ENCODE results near the gene MBD6. TPM values are rescaled to one million over a fixed set of nuclear protein-coding genes. Genes with fewer than 3 reads are reported as not detected.
A peak's percentile ranks its signal among the peaks of the same experiment; 100 is the strongest.

Gene MBD6
- total RNA-seq, 3 donors from 2014 or later, result 12.6 to 26.1 (median 19.7) TPM

GRCh38 chr12:57525615-57526383 is 3.2 kb downstream of the MBD6 start:
- peak overlapping the region in 1 of 3 donors; percentile 93 for H3K4me3 ChIP-seq
- DNase-seq (ENCODE audit: low spot score in 2 of 2), result no peak
- intact Hi-C loops (cut with DNase I; ENCODE audit: low total_unique reads), result no loop called here
- TF ChIP-seq POLR2AphosphoS5 (IDR thresholded peaks at IDR 0.05) (no peak), CTCF (IDR thresholded peaks at IDR 0.05) (no peak), POLR2A (IDR thresholded peaks at IDR 0.05) (no peak)
- no peaks in the 10 kb centered on the region for H3K27me3 ChIP-seq
- H3K4me1 ChIP-seq, result peaks cover 7 to 30% of the 10 kb centered on the region in 2 donors
- H3K36me3 ChIP-seq, result no peaks in the 10 kb centered on the region
- peak overlapping the region in 1 of 2 donors; percentile 6 for H3K27ac ChIP-seq
- H3K9me3 ChIP-seq, result no peaks in the 10 kb centered on the region

- H3K9me3 ChIP-seq, result no peaks in the 10 kb centered on the region
- H3K36me3 ChIP-seq, result no peaks in the 10 kb centered on the region
- no peak overlapping the region for H3K27ac ChIP-seq
- H3K27me3 ChIP-seq, result no peaks in the 10 kb centered on the region
- peaks cover under 1 to 23% of the 10 kb centered on the region in 2 donors for H3K4me1 ChIP-seq
- DNase-seq (ENCODE audit: low spot score in 2 of 2), result no peak
- no peak overlapping the region for H3K4me3 ChIP-seq
- intact Hi-C loops (cut with DNase I; ENCODE audit: low total_unique reads), result no loop called here
- TF ChIP-seq POLR2A (IDR thresholded peaks at IDR 0.05), result no peak
- no peak for TF ChIP-seq CTCF (IDR thresholded peaks at IDR 0.05)
- no peak for TF ChIP-seq POLR2AphosphoS5 (IDR thresholded peaks at IDR 0.05)
These were observed 4.0 kb downstream of the MBD6 start for GRCh38 chr12:57526477-57527126.

DNA sequence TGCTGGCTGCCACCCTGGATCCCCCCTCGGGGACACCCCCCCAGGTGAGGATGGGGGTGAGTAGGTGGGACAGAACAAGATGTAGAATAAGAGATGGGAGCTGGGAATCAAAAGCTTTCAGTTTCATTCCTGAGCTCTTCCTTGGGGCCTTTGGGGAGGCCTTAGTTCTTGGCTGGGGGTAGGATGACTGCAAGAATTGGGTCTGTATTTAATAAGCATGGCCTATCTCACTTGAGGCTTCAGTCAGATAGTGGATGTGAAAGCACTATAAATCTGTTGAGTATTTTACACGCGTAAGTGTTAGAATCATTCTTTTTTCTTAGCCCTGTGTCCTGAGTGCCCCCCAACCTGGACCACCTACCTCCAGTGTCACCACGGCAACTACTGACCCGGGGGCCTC is 4.6 kb downstream of the MBD6 start:
- TF ChIP-seq POLR2A (IDR thresholded peaks at IDR 0.05) (no peak), CTCF (IDR thresholded peaks at IDR 0.05) (no peak), POLR2AphosphoS5 (IDR thresholded peaks at IDR 0.05) (no peak)
- no peak for DNase-seq (ENCODE audit: low spot score in 2 of 2)
- no peak overlapping the region for H3K4me3 ChIP-seq
- peaks cover 2% of the 10 kb centered on the region for H3K36me3 ChIP-seq
- H3K4me1 ChIP-seq, result peaks cover 0 to 18% of the 10 kb centered on the region in 2 donors
- H3K27me3 ChIP-seq, result no peaks in the 10 kb centered on the region
- intact Hi-C loops (cut with DNase I; ENCODE audit: low total_unique reads), result no loop called here
- no peaks in the 10 kb centered on the region for H3K9me3 ChIP-seq
- H3K27ac ChIP-seq, result no peak overlapping the region

- intact Hi-C loops (cut with DNase I; ENCODE audit: low total_unique reads), result no loop called here
- no peaks in the 10 kb centered on the region for H3K27me3 ChIP-seq
- no peak overlapping the region for H3K4me3 ChIP-seq
- H3K9me3 ChIP-seq, result no peaks in the 10 kb centered on the region
- peaks cover 4% of the 10 kb centered on the region for H3K36me3 ChIP-seq
- TF ChIP-seq POLR2AphosphoS5 (IDR thresholded peaks at IDR 0.05) (no peak), CTCF (IDR thresholded peaks at IDR 0.05) (no peak), POLR2A (IDR thresholded peaks at IDR 0.05) (no peak)
- H3K4me1 ChIP-seq, result peaks cover 0 to 17% of the 10 kb centered on the region in 2 donors
- no peak for DNase-seq (ENCODE audit: low spot score in 2 of 2)
- H3K27ac ChIP-seq, result no peak overlapping the region
These were observed 5.6 kb downstream of the MBD6 start for GRCh38 chr12:57528176-57528575.
